VCaP (cell line): ENCODE results near the gene MYL12B.
A peak's percentile ranks its signal among the peaks of the same experiment; 100 is the strongest.

Experiments
- H3K27ac ChIP-seq: fragments of 450-650 bp; 2 replicates; pipeline ENCODE4 v1.5.1; 2017
- TF ChIP-seq, protein P1 (sequence below): fragments of 450-650 bp; conservative IDR thresholded peaks from 2 replicates; pipeline ENCODE4 v1.5.1; 2017; ENCODE audit warnings: mild to moderate bottlenecking, moderate library complexity

The MYL12B gene

DNA sequence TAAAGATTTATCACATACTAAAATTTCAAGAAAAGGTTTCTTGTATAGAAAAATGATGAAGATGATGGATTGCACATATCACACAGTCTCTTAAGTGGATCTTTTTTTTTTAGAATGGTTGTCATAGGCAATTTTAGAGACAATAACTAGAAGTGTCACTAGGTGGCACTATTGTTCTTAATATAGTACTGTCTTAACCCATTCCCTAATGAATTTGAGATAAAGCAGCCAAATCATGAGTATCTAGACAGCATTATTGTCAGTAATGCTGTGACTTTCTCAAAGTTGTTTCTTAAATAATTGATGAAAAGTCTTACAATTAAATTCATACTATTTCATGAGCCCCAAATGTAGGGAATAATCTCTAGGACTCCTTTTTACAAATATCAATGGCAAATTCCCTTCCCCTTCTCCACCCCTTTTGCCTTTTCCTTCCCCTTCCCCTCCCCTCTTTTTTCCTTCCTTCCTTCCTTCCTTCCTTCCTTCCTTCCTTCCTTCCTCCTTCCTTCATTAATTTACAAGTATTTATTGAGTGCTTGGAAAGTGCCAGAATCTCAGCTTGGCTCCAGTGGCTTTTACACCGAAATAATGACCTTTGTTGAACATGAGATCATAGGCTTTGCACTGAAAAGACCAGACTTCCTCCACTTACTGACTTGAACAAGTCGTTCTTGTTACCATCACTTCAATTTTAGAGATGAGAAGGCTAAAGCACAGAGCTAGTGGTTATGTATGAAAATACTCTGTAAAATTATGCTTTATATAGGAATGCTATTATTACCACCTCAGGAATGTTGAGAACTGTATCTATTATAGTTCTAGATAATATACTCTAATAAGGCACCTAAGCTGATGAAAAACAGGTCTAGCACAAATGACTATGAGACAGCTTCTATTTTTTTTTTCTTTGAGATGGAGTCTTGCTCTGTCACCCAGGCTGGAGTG is 19.8 kb downstream of the MYL12B start:
- peak overlapping the region; percentile 82 for H3K27ac ChIP-seq
- TF ChIP-seq, protein P1, sequence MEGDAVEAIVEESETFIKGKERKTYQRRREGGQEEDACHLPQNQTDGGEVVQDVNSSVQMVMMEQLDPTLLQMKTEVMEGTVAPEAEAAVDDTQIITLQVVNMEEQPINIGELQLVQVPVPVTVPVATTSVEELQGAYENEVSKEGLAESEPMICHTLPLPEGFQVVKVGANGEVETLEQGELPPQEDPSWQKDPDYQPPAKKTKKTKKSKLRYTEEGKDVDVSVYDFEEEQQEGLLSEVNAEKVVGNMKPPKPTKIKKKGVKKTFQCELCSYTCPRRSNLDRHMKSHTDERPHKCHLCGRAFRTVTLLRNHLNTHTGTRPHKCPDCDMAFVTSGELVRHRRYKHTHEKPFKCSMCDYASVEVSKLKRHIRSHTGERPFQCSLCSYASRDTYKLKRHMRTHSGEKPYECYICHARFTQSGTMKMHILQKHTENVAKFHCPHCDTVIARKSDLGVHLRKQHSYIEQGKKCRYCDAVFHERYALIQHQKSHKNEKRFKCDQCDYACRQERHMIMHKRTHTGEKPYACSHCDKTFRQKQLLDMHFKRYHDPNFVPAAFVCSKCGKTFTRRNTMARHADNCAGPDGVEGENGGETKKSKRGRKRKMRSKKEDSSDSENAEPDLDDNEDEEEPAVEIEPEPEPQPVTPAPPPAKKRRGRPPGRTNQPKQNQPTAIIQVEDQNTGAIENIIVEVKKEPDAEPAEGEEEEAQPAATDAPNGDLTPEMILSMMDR = peak; percentile 65

GRCh38 chr18:3283253-3283863 is 21.4 kb downstream of the MYL12B start:
- H3K27ac ChIP-seq = peak overlapping the region; percentile 82
- TF ChIP-seq, protein P1 = no peak

GRCh38 chr18:3283908-3284307 is 22.0 kb downstream of the MYL12B start:
- H3K27ac ChIP-seq = peak overlapping the region; percentile 82
- TF ChIP-seq, protein P1 = no peak

DNA sequence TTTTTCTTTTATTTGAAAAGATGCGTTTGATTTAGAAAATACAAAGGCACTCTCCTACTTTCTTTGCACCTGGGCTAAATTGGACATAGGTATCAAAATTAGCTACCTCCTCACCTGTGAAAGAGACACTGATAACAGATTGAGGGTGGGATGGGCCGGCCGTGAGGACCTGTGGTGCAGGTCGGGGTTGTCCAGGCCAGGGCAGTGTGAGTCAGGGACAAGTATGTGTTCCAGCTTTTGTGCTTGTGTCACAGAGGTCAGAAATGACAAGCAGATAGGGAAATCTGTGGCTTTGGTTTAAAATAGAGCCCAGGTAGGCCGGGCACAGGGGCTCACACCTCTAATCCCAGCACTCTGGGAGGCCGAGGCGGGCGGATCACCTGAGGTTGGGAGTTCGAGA is 22.6 kb downstream of the MYL12B start:
- TF ChIP-seq, protein P1 = no peak
- peak overlapping the region; percentile 82 for H3K27ac ChIP-seq

GRCh38 chr18:3286159-3286558 is 24.2 kb downstream of the MYL12B start:
- H3K27ac ChIP-seq = peak overlapping the region; percentile 82; the same call in 1 of the 2 replicates
- TF ChIP-seq, protein P1 = no peak

DNA sequence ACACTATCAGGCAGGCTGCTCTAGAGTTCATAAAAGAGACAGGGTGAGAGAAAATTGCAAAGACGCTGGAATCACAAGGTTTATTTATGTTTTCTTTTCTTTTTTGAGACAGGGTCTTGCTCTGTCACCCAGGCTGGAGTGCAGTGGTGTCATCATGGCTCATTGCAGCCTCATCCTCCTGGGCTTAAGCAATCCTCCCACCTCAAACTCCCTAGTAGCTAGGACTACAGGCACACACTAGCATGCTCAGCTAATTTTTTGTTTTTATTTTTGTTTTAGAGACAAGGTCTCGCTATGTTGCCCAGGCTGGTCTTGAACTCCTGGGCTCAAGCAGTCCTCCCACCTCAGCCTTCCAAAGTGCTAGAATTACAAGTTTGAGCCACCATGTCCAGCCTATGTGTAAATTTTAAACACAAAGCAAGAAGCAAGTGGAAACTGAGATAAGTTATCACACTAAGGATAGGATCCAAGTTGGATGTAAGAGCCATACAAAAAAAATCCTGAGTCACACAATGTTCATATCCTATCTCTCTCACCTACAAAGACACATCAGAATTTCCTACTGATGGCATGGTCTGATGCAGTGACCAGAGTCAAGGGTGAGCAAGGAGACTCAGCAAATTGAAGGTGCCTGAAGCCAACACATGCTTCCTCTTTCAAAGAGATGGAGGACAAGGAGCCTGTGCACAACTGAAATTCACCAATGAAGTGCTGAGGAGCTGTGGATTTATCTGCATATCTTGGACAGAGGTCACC is 31.4 kb downstream of the MYL12B start:
- no peak overlapping the region for H3K27ac ChIP-seq
- TF ChIP-seq, protein P1 = no peak
